Measurements from ENCODE around the gene FMC1.

FMC1 gene

GRCh38 chr7:139370943-139371313 is 29.8 kb downstream of the FMC1 start:
- DNase-seq (ENCODE audit: low read depth in 1 of 2, low spot score in 1 of 2): no peak

GRCh38 chr7:139374246-139374645 is 33.1 kb downstream of the FMC1 start:
- DNase-seq (ENCODE audit: low read depth in 1 of 2, low spot score in 1 of 2): no peak

GRCh38 chr7:139382439-139382838 is 41.3 kb downstream of the FMC1 start:
- no peak for DNase-seq (ENCODE audit: low read depth in 1 of 2, low spot score in 1 of 2)

- DNase-seq (ENCODE audit: low read depth in 1 of 2, low spot score in 1 of 2): no peak
Observed at GRCh38 chr7:139384611-139385010, 43.5 kb downstream of the FMC1 start.

GRCh38 chr7:139387594-139387993 is 46.5 kb downstream of the FMC1 start:
- no peak for DNase-seq (ENCODE audit: low read depth in 1 of 2, low spot score in 1 of 2)

- DNase-seq (ENCODE audit: low read depth in 1 of 2, low spot score in 1 of 2): no peak
Observed at GRCh38 chr7:139389091-139389490, 48.0 kb downstream of the FMC1 start.

- DNase-seq (ENCODE audit: low read depth in 1 of 2, low spot score in 1 of 2): no peak
Observed at GRCh38 chr7:139389774-139390173, 48.6 kb downstream of the FMC1 start.

- no peak for DNase-seq (ENCODE audit: low read depth in 1 of 2, low spot score in 1 of 2)
Observed at GRCh38 chr7:139393621-139394211, 52.6 kb downstream of the FMC1 start.

- no peak for DNase-seq (ENCODE audit: low read depth in 1 of 2, low spot score in 1 of 2)
Observed at GRCh38 chr7:139394540-139394939, 53.4 kb downstream of the FMC1 start.
